Tibial artery (tissue), 4 donors: ENCODE data around the gene SFMBT2.

Source experiments
- DNase-seq, 2 donors: peaks; one replicate each; pipeline ENCODE4 v3.0.0-alpha.2; 2019
- H3K27ac ChIP-seq, 2 donors: fragments of 200-600 bp; sonication (generic) in 1 of 2; 1 replicate in 1 of 2; 2 replicates in 1 of 2; pipeline ENCODE4 v1.5.1; 2018 to 2019; ENCODE audit warnings: mild to moderate bottlenecking in 1 of 2
- H3K27me3 ChIP-seq, 2 donors: fragments of 200-600 bp; sonication (generic) in 1 of 2; one replicate each; pipeline versions ENCODE4 v1.5.1 to v1.6.0; 2016 to 2019
- H3K36me3 ChIP-seq, 3 donors: fragments of 200-600 bp; sonication (generic) in 2 of 3; one replicate each; pipeline ENCODE4 v1.5.1; 2016 to 2019; ENCODE audit warnings: mild to moderate bottlenecking in 2 of 3
- H3K4me1 ChIP-seq, 4 donors: fragments of 200-600 bp; sonication (generic) in 2 of 4; 1 replicate in 3 of 4; 2 replicates in 1 of 4; pipeline ENCODE4 v1.5.1; 2016 to 2019
- H3K4me3 ChIP-seq, 2 donors: fragments of 200-600 bp; sonication (generic) in 1 of 2; 1 replicate in 1 of 2; 2 replicates in 1 of 2; pipeline ENCODE4 v1.5.1; 2018 to 2019; ENCODE audit warnings: mild to moderate bottlenecking in 2 of 2
- H3K9me3 ChIP-seq, 3 donors: fragments of 200-600 bp; sonication (generic) in 1 of 3; one replicate each; pipeline ENCODE4 v1.5.1; 2016 to 2019
- CTCF ChIP-seq, 2 experiments: fragments of 200-600 bp in 1 of 2; fragments of 450-650 bp in 1 of 2; IDR thresholded peaks; one replicate each; pipeline ENCODE4 v1.5.1; 2017 to 2019; ENCODE audit warnings: antibody characterized with exemption in 2 of 2, mild to moderate bottlenecking in 1 of 2, moderate library complexity in 1 of 2
- intact Hi-C: fragments of 100-400 bp; cut with DNase I; formaldehyde crosslinking; loops from one replicate; pipeline ENCODE4 v1.15.0; 2023; ENCODE audit warnings: low total_unique reads

SFMBT2 gene

GRCh38 chr10:7258948-7259523, 151.8 kb downstream of the SFMBT2 start:
- intact Hi-C loops = no loop called here
- Histone ChIP-seq H3K27ac (no peak overlapping the region), H3K36me3 (no peaks in the 10 kb centered on the region), H3K4me1 (peaks cover 0 to 4% (median 0%) of the 10 kb centered on the region in 4 donors), H3K4me3 (no peak overlapping the region), H3K9me3 (no peaks in the 10 kb centered on the region), H3K27me3 (no peaks in the 10 kb centered on the region)
- no peak for TF ChIP-seq CTCF (IDR thresholded peaks at IDR 0.05)
- no peak for DNase-seq

GRCh38 chr10:7255517-7255916, 155.3 kb downstream of the SFMBT2 start:
- H3K4me3 ChIP-seq = no peak overlapping the region
- intact Hi-C loops = no loop called here
- TF ChIP-seq CTCF (IDR thresholded peaks at IDR 0.05) = no peak
- no peaks in the 10 kb centered on the region for H3K36me3 ChIP-seq
- H3K27ac ChIP-seq = no peak overlapping the region
- no peaks in the 10 kb centered on the region for H3K9me3 ChIP-seq
- no peaks in the 10 kb centered on the region for H3K4me1 ChIP-seq
- no peaks in the 10 kb centered on the region for H3K27me3 ChIP-seq
- no peak for DNase-seq

- no peak for TF ChIP-seq CTCF (IDR thresholded peaks at IDR 0.05)
- Histone ChIP-seq H3K9me3 (no peaks in the 10 kb centered on the region), H3K27me3 (no peaks in the 10 kb centered on the region), H3K4me3 (no peak overlapping the region), H3K4me1 (no peaks in the 10 kb centered on the region), H3K27ac (no peak overlapping the region), H3K36me3 (no peaks in the 10 kb centered on the region)
- intact Hi-C loops = no loop called here
- DNase-seq = no peak
Observed at GRCh38 chr10:7251696-7252465, 159.0 kb downstream of the SFMBT2 start.

- Histone ChIP-seq H3K27ac (no peak overlapping the region), H3K4me1 (no peaks in the 10 kb centered on the region), H3K9me3 (no peaks in the 10 kb centered on the region), H3K27me3 (no peaks in the 10 kb centered on the region), H3K4me3 (no peak overlapping the region), H3K36me3 (no peaks in the 10 kb centered on the region)
- no peak for TF ChIP-seq CTCF (IDR thresholded peaks at IDR 0.05)
- intact Hi-C loops = no loop called here
- DNase-seq = no peak
Observed at GRCh38 chr10:7250236-7250635, 160.6 kb downstream of the SFMBT2 start.

- no peak for TF ChIP-seq CTCF (IDR thresholded peaks at IDR 0.05)
- Histone ChIP-seq H3K4me3 (no peak overlapping the region), H3K4me1 (no peaks in the 10 kb centered on the region), H3K36me3 (no peaks in the 10 kb centered on the region), H3K9me3 (no peaks in the 10 kb centered on the region), H3K27ac (no peak overlapping the region), H3K27me3 (no peaks in the 10 kb centered on the region)
- intact Hi-C loops = no loop called here
- no peak for DNase-seq
Observed at GRCh38 chr10:7248585-7249164, 162.2 kb downstream of the SFMBT2 start.
